Epidermal melanocyte (primary cell): ENCODE data around the gene MAP3K10.

Experiments
- DNase-seq: peaks from one replicate; pipeline ENCODE4 v3.0.0; 2011; ENCODE audit warnings: low spot score; ENCODE audit not compliant: insufficient read length

The MAP3K10 gene

GRCh38 chr19:40232949-40233810 is 42.0 kb downstream of the MAP3K10 start:
- no peak for DNase-seq

GRCh38 chr19:40233811-40234389 is 42.7 kb downstream of the MAP3K10 start:
- no peak for DNase-seq

DNA sequence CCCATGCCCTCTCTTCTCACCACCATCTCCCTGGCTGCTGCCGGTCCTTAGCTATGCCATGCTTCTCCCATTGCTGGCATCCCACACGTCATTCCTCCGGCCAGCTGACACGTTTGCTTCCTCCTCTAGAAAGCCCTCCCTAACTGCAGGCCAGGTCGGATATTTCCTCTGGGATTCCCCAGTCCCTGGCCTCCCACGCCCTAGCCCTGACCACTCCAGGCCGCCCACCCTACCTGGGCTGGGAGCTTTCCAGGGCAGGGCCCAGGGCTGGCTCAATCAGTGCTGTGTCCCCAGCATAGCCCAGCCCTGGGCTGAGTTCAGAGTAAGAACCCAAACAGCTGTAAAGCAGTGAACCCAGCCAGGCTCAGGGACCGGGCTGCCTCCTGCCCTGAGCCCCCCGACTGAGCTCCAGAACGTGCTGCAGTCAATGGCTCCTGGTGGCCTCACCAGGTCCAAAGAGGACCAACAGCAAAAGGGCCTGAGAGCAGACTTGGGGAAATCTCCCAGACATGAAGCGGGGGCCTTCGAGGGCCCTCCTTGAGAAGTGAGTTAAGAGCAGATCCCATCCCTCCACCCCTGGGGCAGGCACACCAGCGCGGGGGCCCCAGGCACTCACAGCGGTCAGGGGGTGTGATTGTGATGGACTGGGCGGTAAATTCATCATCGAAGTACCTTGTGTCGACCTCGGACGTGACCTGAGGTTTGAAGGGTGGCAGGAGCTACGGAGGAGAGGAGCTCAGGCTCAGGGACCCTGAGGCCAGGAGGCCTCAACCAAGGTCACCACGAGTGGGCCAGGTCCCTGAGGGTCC is 43.4 kb downstream of the MAP3K10 start:
- DNase-seq: no peak

- no peak for DNase-seq
These were observed 44.2 kb downstream of the MAP3K10 start for GRCh38 chr19:40235238-40236025.

DNA sequence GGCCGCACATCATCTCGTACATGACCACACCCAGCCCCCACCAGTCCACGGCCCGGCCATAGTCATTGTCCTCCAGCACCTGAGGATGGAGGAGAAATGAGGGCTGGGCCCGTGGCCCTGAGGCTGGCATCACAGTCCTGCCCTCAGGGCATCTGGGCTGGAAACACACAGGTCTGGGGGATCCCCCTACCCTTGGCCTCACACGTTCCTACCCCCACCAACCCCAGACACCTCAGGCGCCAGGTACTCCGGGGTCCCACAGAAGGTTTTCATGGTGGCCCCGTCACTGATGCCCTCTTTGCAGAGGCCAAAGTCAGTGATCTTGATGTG is 44.8 kb downstream of the MAP3K10 start:
- no peak for DNase-seq

DNA sequence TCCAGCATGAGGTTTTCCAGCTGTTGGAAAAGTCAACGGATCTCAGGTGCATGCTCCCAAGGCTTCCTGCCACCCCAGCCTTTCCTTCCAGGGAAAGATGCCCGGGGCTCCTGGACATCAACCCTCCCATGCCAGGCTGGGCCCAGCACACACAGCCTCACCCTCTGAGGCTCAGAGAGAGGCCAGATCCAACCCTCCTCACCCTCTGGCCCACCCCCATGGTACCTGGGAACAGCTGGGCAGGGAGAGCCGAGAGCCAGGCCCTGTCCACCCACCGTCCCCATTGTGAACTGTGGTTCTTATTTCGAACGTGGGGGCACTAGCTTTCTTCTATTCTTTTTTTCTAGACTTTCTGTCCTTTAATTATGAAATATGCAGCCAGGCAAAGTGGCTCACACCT is 45.1 kb downstream of the MAP3K10 start:
- DNase-seq: no peak

DNA sequence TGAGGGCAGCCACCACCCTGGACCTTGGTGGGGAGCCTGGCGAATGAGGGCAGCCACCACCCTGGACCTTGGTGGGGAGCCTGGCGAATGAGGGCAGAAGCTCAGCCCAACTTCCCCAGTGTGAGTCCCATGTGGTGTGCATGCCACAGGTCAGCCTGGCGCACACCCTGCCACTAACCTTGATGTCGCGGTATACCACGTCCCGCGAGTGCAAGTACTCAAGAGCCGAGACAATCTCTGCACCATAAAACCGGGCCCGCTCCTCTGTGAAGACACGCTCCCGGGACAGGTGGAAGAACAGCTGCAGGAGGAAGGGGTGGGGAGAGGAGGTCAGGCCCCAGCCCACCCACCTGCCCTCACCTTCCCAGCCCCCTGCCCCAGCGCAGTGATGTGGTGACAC is 46.6 kb downstream of the MAP3K10 start:
- no peak for DNase-seq

- no peak for DNase-seq
These were observed 47.5 kb downstream of the MAP3K10 start for GRCh38 chr19:40238775-40239174.

DNA sequence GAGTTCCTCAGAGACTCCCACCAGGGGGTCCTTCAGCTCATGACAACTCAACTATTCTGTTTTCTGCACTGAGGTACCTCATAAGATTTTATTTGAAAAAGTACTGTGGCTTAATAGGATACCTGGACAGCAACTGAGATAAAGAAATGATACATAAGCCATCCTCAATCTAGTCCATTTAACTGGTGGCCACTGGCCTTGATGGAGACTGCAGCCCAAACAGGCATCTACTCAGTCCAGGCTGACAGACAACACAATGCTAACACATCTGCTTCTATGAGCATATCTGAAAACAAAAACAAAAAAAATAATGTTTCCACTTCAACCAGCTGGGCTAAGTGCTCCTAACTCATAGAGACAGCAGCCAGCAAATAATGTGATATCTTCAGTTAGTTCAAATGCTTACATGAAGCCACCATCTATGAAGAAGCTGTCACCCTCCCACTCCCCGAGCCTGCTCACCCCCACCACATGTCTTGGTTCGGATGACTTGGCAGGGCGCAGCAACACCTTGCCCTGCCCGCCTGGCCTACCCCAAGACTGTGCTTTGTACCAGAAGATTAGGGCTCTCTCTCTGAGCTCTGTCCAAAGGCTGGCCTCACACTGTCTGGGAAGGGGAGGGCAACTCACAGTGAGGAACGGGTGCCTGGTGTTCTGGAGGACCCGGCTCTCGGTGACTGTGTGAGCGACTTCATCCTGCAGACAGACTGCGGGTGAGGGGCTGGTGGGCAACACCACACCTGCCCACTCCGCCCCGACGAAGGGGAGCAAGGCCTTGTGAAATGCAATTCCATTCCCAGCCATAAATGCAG is 48.4 kb downstream of the MAP3K10 start:
- DNase-seq: no peak

- no peak for DNase-seq
These were observed 49.1 kb downstream of the MAP3K10 start for GRCh38 chr19:40240332-40240731.

GRCh38 chr19:40241125-40241808 is 50.0 kb downstream of the MAP3K10 start:
- DNase-seq: no peak

DNA sequence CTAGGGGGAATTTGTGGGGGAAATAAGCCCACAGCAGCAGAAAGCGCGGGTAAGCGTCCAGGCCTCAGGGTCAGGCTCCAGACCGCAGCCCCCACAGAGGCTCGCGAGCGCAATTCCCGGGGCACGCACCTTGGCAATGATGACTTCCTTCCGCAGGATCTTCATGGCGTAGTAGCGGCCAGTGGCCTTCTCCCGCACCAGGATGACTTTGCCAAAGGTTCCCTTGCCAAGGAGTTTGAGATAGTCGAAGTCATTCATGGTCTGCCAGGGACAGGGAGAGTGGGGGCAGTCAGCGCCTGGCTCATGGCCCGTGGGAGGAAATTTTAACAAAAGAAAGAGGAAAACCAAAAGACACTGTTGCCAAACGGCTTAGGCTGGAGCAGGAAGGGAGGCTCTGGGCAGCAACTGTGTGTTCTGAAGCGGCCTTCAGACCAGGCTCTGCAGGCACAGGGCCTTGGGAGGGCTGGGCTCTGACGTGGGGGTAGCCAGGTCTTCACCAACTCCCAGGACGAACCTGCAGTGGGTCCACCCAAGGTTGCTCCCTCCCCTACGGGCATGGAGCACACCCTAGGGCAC is 50.7 kb downstream of the MAP3K10 start:
- DNase-seq: no peak

GRCh38 chr19:40242480-40242879 is 51.3 kb downstream of the MAP3K10 start:
- no peak for DNase-seq

- no peak for DNase-seq
These were observed 52.0 kb downstream of the MAP3K10 start for GRCh38 chr19:40243181-40243580.

- DNase-seq: no peak
These were observed 53.5 kb downstream of the MAP3K10 start for GRCh38 chr19:40244579-40245317.

DNA sequence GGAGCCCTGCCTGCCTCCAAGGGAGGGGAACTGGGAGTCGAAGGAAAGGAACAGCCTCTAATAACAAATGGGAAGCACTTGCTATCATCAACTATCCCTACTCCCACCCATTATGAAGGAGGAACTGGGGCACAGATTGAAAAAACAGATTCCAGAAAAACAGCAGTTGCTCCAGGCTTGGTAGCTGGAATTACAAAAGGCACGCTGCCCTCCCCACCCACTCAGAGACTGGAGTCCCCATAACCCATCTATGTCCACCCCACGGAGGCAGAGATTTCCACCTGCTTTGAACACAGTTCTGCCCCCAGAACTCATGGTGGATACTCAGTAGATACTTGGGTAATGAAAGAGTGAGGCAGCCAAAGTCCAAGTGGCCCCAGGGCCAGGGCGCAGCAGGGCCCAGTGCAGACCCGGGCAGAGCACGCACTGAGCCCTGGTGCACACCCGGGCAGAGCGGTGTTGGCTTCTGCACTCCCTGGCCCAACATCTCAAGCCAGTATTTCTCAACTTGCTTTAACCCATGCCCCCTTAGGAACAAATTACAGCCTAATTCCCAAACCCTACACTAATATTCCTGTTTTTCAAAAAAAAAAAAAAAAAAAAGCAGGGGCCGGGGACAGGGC is 54.4 kb downstream of the MAP3K10 start:
- no peak for DNase-seq

GRCh38 chr19:40246292-40247073 is 55.3 kb downstream of the MAP3K10 start:
- DNase-seq: no peak

DNA sequence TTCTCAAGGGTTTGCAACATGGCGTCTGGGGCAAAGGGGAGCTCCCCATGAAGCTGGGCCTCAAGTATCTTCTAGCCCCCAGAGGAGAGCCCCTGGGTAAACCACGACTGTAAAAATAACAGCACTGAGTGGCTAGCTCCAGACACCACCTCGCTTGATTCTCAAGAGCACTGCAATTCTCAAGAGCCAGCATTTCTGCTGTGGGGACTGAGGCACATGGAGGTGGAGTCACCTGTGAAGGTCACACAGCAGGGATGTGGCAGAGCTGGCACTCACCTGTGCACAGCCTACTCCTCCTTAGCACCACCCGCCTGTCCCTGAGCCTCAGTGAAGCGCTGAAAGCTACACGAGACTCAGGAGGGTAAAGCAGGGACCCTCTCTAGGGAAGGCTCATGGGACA is 56.0 kb downstream of the MAP3K10 start:
- no peak for DNase-seq
